ENCODE results near the gene NPFFR1.
A peak's percentile ranks its signal among the peaks of the same experiment; 100 is the strongest.

NPFFR1 gene

GRCh38 chr10:70280099-70280498 lies 3.7 kb downstream of the NPFFR1 start:
- FAIRE-seq (no peak), DNase-seq (ENCODE audit: insufficient read length, low spot score) (no peak)
- TF ChIP-seq CTCF (IDR thresholded peaks at IDR 0.05; ENCODE audit: insufficient read depth, missing control alignments): no peak

- no peak for FAIRE-seq
- no peak for DNase-seq (ENCODE audit: insufficient read length, low spot score)
- no peak for TF ChIP-seq CTCF (IDR thresholded peaks at IDR 0.05; ENCODE audit: insufficient read depth, missing control alignments)
These were observed 6.3 kb downstream of the NPFFR1 start for GRCh38 chr10:70277396-70278030.

GRCh38 chr10:70274643-70275042 lies 9.2 kb downstream of the NPFFR1 start:
- FAIRE-seq (no peak), DNase-seq (ENCODE audit: insufficient read length, low spot score) (no peak)
- TF ChIP-seq CTCF (IDR thresholded peaks at IDR 0.05; ENCODE audit: insufficient read depth, missing control alignments): no peak

- no peak for DNase-seq (ENCODE audit: insufficient read length, low spot score)
- FAIRE-seq: no peak
- TF ChIP-seq CTCF (IDR thresholded peaks at IDR 0.05; ENCODE audit: insufficient read depth, missing control alignments): peak; percentile 25
These were observed 10.9 kb downstream of the NPFFR1 start for GRCh38 chr10:70272925-70273316.

- DNase-seq (ENCODE audit: insufficient read length, low spot score): no peak
- TF ChIP-seq CTCF (IDR thresholded peaks at IDR 0.05; ENCODE audit: insufficient read depth, missing control alignments): no peak
- FAIRE-seq: no peak
These were observed 11.5 kb downstream of the NPFFR1 start for GRCh38 chr10:70271996-70272924.

- DNase-seq (ENCODE audit: insufficient read length, low spot score) (no peak), FAIRE-seq (no peak)
- TF ChIP-seq CTCF (IDR thresholded peaks at IDR 0.05; ENCODE audit: insufficient read depth, missing control alignments): no peak
These were observed 12.9 kb downstream of the NPFFR1 start for GRCh38 chr10:70270952-70271351.

- FAIRE-seq (no peak), DNase-seq (ENCODE audit: insufficient read length, low spot score) (no peak)
- TF ChIP-seq CTCF (IDR thresholded peaks at IDR 0.05; ENCODE audit: insufficient read depth, missing control alignments): no peak
These were observed 14.1 kb downstream of the NPFFR1 start for GRCh38 chr10:70269741-70270140.

All from D721Med (cell line).